HEK293 (cell line): ENCODE results near the gene BICRAL.

Experiments
- GFI1B ChIP-seq: fragments of 450-650 bp; formaldehyde crosslinking; IDR thresholded peaks from 2 replicates; pipeline ENCODE4 v1.5.1; 2016; ENCODE audit warnings: missing biosample characterization, missing genetic modification characterization
- GLI4 ChIP-seq: fragments of 450-650 bp; formaldehyde crosslinking; IDR thresholded peaks from 2 replicates; pipeline ENCODE4 v1.5.1; 2016; ENCODE audit warnings: missing biosample characterization, missing genetic modification characterization
- HOXD13 ChIP-seq: sonication (generic); formaldehyde crosslinking; IDR thresholded peaks from 2 replicates; pipeline ENCODE4 v1.8.0; 2022; ENCODE audit warnings: missing genetic modification reagents, borderline replicate concordance
- KLF9 ChIP-seq: fragments of 450-650 bp; formaldehyde crosslinking; IDR thresholded peaks from 2 replicates; pipeline ENCODE4 v1.5.1; 2016; ENCODE audit warnings: missing biosample characterization, missing genetic modification characterization, low read depth
- MZF1 ChIP-seq: fragments of 450-650 bp; formaldehyde crosslinking; IDR thresholded peaks from 2 replicates; pipeline ENCODE4 v1.5.1; 2017; ENCODE audit warnings: missing biosample characterization, missing genetic modification characterization, borderline replicate concordance
- OSR2 ChIP-seq: fragments of 450-650 bp; formaldehyde crosslinking; IDR thresholded peaks from 2 replicates; pipeline ENCODE4 v1.5.1; 2016; ENCODE audit warnings: missing biosample characterization, missing genetic modification characterization
- REPIN1 ChIP-seq: fragments of 450-650 bp; formaldehyde crosslinking; IDR thresholded peaks from 2 replicates; pipeline ENCODE4 v1.5.1; 2017; ENCODE audit warnings: missing biosample characterization, missing genetic modification characterization, low read depth
- REST ChIP-seq: fragments of 450-650 bp; formaldehyde crosslinking; IDR thresholded peaks from 2 replicates; pipeline ENCODE4 v1.5.1; 2016; ENCODE audit warnings: missing biosample characterization, missing genetic modification characterization
- TCF7L2 ChIP-seq: IDR thresholded peaks from 2 replicates; pipeline ENCODE4 v1.6.1; 2011; ENCODE audit warnings: low read depth, mild to moderate bottlenecking, inconsistent platforms, low read length, moderate library complexity, borderline replicate concordance
- ZBTB17 ChIP-seq: fragments of 450-650 bp; formaldehyde crosslinking; IDR thresholded peaks from 2 replicates; pipeline ENCODE4 v1.5.1; 2016; ENCODE audit warnings: missing biosample characterization, missing genetic modification characterization
- ZEB2 ChIP-seq: fragments of 450-650 bp; formaldehyde crosslinking; IDR thresholded peaks from 2 replicates; pipeline ENCODE4 v1.5.1; 2016; ENCODE audit warnings: missing biosample characterization, missing genetic modification characterization
- ZFP3 ChIP-seq: fragments of 450-650 bp; formaldehyde crosslinking; IDR thresholded peaks from 2 replicates; pipeline ENCODE4 v1.5.1; 2016; ENCODE audit warnings: low read depth, missing biosample characterization, missing genetic modification characterization
- ZFP41 ChIP-seq: fragments of 450-650 bp; formaldehyde crosslinking; IDR thresholded peaks from 2 replicates; pipeline ENCODE4 v1.5.1; 2016; ENCODE audit warnings: missing biosample characterization, missing genetic modification characterization, borderline replicate concordance
- ZNF10 ChIP-seq: fragments of 450-650 bp; formaldehyde crosslinking; IDR thresholded peaks from 2 replicates; pipeline ENCODE4 v1.5.1; 2017; ENCODE audit warnings: missing biosample characterization, missing genetic modification characterization
- ZNF146 ChIP-seq: fragments of 450-650 bp; formaldehyde crosslinking; IDR thresholded peaks from 2 replicates; pipeline ENCODE4 v1.5.1; 2016; ENCODE audit warnings: missing biosample characterization, missing genetic modification characterization
- ZNF18 ChIP-seq: fragments of 450-650 bp; formaldehyde crosslinking; IDR thresholded peaks from 2 replicates; pipeline ENCODE4 v1.5.1; 2016; ENCODE audit warnings: missing biosample characterization, missing genetic modification characterization
- ZNF248 ChIP-seq: fragments of 450-650 bp; formaldehyde crosslinking; IDR thresholded peaks from 2 replicates; pipeline ENCODE4 v1.5.1; 2017; ENCODE audit warnings: missing biosample characterization, missing genetic modification characterization
- ZNF280C ChIP-seq: fragments of 450-650 bp; formaldehyde crosslinking; IDR thresholded peaks from 2 replicates; pipeline ENCODE4 v1.5.1; 2016; ENCODE audit warnings: missing biosample characterization, missing genetic modification characterization
- ZNF292 ChIP-seq: fragments of 450-650 bp; formaldehyde crosslinking; IDR thresholded peaks from 2 replicates; pipeline ENCODE4 v1.5.1; 2016; ENCODE audit warnings: low read depth, missing biosample characterization, missing genetic modification characterization, borderline replicate concordance
- ZNF350 ChIP-seq: fragments of 450-650 bp; formaldehyde crosslinking; IDR thresholded peaks from 2 replicates; pipeline ENCODE4 v1.5.0; 2017; ENCODE audit warnings: missing biosample characterization, mild to moderate bottlenecking, missing genetic modification characterization
- ZNF366 ChIP-seq: fragments of 450-650 bp; formaldehyde crosslinking; conservative IDR thresholded peaks from 2 replicates; pipeline ENCODE4 v1.5.1; 2016; ENCODE audit warnings: missing biosample characterization, missing genetic modification characterization
- ZNF394 ChIP-seq: fragments of 450-650 bp; formaldehyde crosslinking; IDR thresholded peaks from 2 replicates; pipeline ENCODE4 v1.5.1; 2016; ENCODE audit warnings: missing biosample characterization, missing genetic modification characterization, mild to moderate bottlenecking, moderate library complexity, borderline replicate concordance
- ZNF423 ChIP-seq: fragments of 450-650 bp; formaldehyde crosslinking; IDR thresholded peaks from 2 replicates; pipeline ENCODE4 v1.5.1; 2016; ENCODE audit warnings: missing biosample characterization, missing genetic modification characterization
- ZNF449 ChIP-seq: fragments of 450-650 bp; formaldehyde crosslinking; IDR thresholded peaks from 2 replicates; pipeline ENCODE4 v1.5.1; 2017; ENCODE audit warnings: missing biosample characterization, mild to moderate bottlenecking, missing genetic modification characterization, moderate library complexity
- ZNF501 ChIP-seq: fragments of 450-650 bp; formaldehyde crosslinking; IDR thresholded peaks from 2 replicates; pipeline ENCODE4 v1.5.1; 2016; ENCODE audit warnings: missing biosample characterization, missing genetic modification characterization
- ZNF555 ChIP-seq: fragments of 450-650 bp; formaldehyde crosslinking; conservative IDR thresholded peaks from 2 replicates; pipeline ENCODE4 v1.5.1; 2017; ENCODE audit warnings: missing biosample characterization, mild to moderate bottlenecking, missing genetic modification characterization, inconsistent platforms
- ZNF645 ChIP-seq: fragments of 450-650 bp; formaldehyde crosslinking; IDR thresholded peaks from 2 replicates; pipeline ENCODE4; 2016; ENCODE audit warnings: missing biosample characterization, missing genetic modification characterization
- ZNF777 ChIP-seq: fragments of 450-650 bp; formaldehyde crosslinking; IDR thresholded peaks from 2 replicates; pipeline ENCODE4 v1.5.1; 2017; ENCODE audit warnings: missing biosample characterization, missing genetic modification characterization, borderline replicate concordance
- ZNF785 ChIP-seq: fragments of 450-650 bp; formaldehyde crosslinking; IDR thresholded peaks from 2 replicates; pipeline ENCODE4 v1.5.1; 2016; ENCODE audit warnings: missing biosample characterization, missing genetic modification characterization
- ZXDB ChIP-seq: fragments of 450-650 bp; formaldehyde crosslinking; IDR thresholded peaks from 2 replicates; pipeline ENCODE4 v1.5.1; 2016; ENCODE audit warnings: missing biosample characterization, missing genetic modification characterization

Gene BICRAL

GRCh38 chr6:42890311-42891198 is 108.7 kb downstream of the BICRAL start (continued):
- TF ChIP-seq ZNF280C (tag by site-specific recombination), result no peak
- peak; percentile 98 for TF ChIP-seq ZEB2
- peak; percentile 94 for TF ChIP-seq ZBTB17 (tag by site-specific recombination)
- peak; percentile 44; the same call in 1 of the 2 replicates for TF ChIP-seq GFI1B (tag by site-specific recombination)
- no peak for TF ChIP-seq ZFP3 (tag by site-specific recombination)
- TF ChIP-seq TCF7L2, result no peak
- peak; percentile 100 for TF ChIP-seq ZNF501 (tag by site-specific recombination)
- TF ChIP-seq ZNF18 (tag by site-specific recombination), result no peak
- TF ChIP-seq ZNF394 (tag by site-specific recombination), result peak; percentile 74; the same call in 1 of the 2 replicates
- TF ChIP-seq ZNF449, result 0 out of 2 replicates have a peak, but pooled peaks have one; percentile 45
- peak; percentile 95 for TF ChIP-seq ZXDB (tag by site-specific recombination)
- peak; percentile 97 for TF ChIP-seq MZF1 (tag by site-specific recombination)
- TF ChIP-seq ZNF146 (tag by site-specific recombination), result peak; percentile 25; the same call in 1 of the 2 replicates
- TF ChIP-seq KLF9 (tag by site-specific recombination), result peak; percentile 72
- TF ChIP-seq OSR2 (tag by site-specific recombination), result no peak
- peak; percentile 55 for TF ChIP-seq REST (tag by site-specific recombination)
- no peak for TF ChIP-seq ZNF777 (tag by site-specific recombination)
- TF ChIP-seq ZNF10 (tag by site-specific recombination), result peak; percentile 36
- no peak for TF ChIP-seq ZNF555 (tag by site-specific recombination)
- no peak for TF ChIP-seq ZNF423
- peak; percentile 95 for TF ChIP-seq REPIN1
- TF ChIP-seq HOXD13 (CRISPR knock-in tag), result no peak
- TF ChIP-seq ZFP41 (tag by site-specific recombination), result no peak
- TF ChIP-seq ZNF645 (tag by site-specific recombination), result no peak
- no peak for TF ChIP-seq ZNF366 (tag by site-specific recombination)
- no peak for TF ChIP-seq GLI4 (tag by site-specific recombination)
- no peak for TF ChIP-seq ZNF292 (tag by site-specific recombination)
- TF ChIP-seq ZNF785, result no peak; the same call in 1 of the 2 replicates
- TF ChIP-seq ZNF248 (tag by site-specific recombination), result no peak
- no peak for TF ChIP-seq ZNF350
